Endothelial cell of umbilical vein (primary cell): Measurements from ENCODE around the gene SESN1. TPM values are rescaled to one million over a fixed set of nuclear protein-coding genes. Genes with fewer than 3 reads are reported as not detected.

ENCODE experiments used
- BruUV-seq: library from RNA; stranded (reverse); fragments of 400-500 nt; replicated peaks from 2 replicates; lab custom pipeline; 2021; lab: Mats Ljungman, UMichigan
- CTCF ChIA-PET: fragments of 300-600, 350-600 bp; sonication (Branson Sonifier 250); formaldehyde crosslinking; loops from one replicate; lab custom pipeline; 2021; ENCODE audit warnings: antibody characterized with exemption, inconsistent platforms; lab: Charles Lee
- POLR2A ChIA-PET: fragments of 300-600, 350-600 bp; sonication (Branson Sonifier 250); formaldehyde crosslinking; loops from one replicate; lab custom pipeline; 2021; ENCODE audit warnings: antibody characterized with exemption, inconsistent platforms; lab: Charles Lee
- DNase-seq: peaks from one replicate; pipeline ENCODE4 v3.0.0-alpha.2; 2011; ENCODE audit warnings: low read depth, low spot score
- FAIRE-seq: peaks from 2 replicates; lab custom pipeline; 2011; peaks lifted over from hg19 to GRCh38; lab: Jason Lieb, UNC
- H2AFZ ChIP-seq: 2 replicates; pipeline ENCODE4 v1.6.0; 2012; ENCODE audit warnings: low read depth, low read length, control low read depth, inconsistent platforms
- H3K27ac ChIP-seq: 2 replicates; pipeline ENCODE4 v1.5.1; 2011; ENCODE audit warnings: low read depth, mild to moderate bottlenecking, control low read depth, low read length, moderate library complexity; ENCODE audit not compliant: insufficient read depth
- H3K27me3 ChIP-seq, 2 experiments: 2 replicates each; pipeline versions ENCODE4 v1.6.0 to v1.6.1; 2011; ENCODE audit warnings: low read length in 2 of 2, mixed read lengths in 1 of 2; ENCODE audit not compliant: control insufficient read depth in 2 of 2, insufficient read depth in 2 of 2
- H3K36me3 ChIP-seq, 2 experiments: 2 replicates in 1 of 2; 3 replicates in 1 of 2; pipeline ENCODE4 v1.5.1; 2011; ENCODE audit warnings: low read length in 2 of 2, mild to moderate bottlenecking in 1 of 2, moderate library complexity in 1 of 2; ENCODE audit not compliant: control insufficient read depth in 2 of 2, insufficient read depth in 2 of 2; ENCODE audit errors: extremely low read depth in 1 of 2
- H3K4me1 ChIP-seq: 3 replicates; pipeline ENCODE4 v1.5.1; 2011; ENCODE audit warnings: mild to moderate bottlenecking, low read length; ENCODE audit not compliant: control insufficient read depth, insufficient read depth; ENCODE audit errors: extremely low read depth
- H3K4me2 ChIP-seq: 2 replicates; pipeline ENCODE4 v1.6.1; 2011; ENCODE audit warnings: low read length, control low read depth, mixed read lengths; ENCODE audit not compliant: insufficient read depth
- H3K4me3 ChIP-seq, 3 experiments: fragments of 200-600 bp in 1 of 3; sonication (generic), shearing (Covaris generic) in 1 of 3; replicated peaks in 1 of 3; 2 replicates each; pipeline ENCODE4 v1.5.1; 2011 to 2016; ENCODE audit warnings: control low read depth in 3 of 3, low read length in 3 of 3, mild to moderate bottlenecking in 2 of 3, inconsistent platforms in 1 of 3, low read depth in 1 of 3, moderate library complexity in 1 of 3; ENCODE audit not compliant: insufficient read depth in 1 of 3
- H3K79me2 ChIP-seq: 2 replicates; pipeline ENCODE4 v1.6.0; 2012; ENCODE audit warnings: low read length, inconsistent platforms; ENCODE audit not compliant: control insufficient read depth, insufficient read depth
- H3K9ac ChIP-seq: replicated peaks from 2 replicates; pipeline ENCODE3; 2011; ENCODE audit warnings: low read length, control low read depth; ENCODE audit not compliant: insufficient read depth; ENCODE audit errors: extremely low read depth
- H3K9me1 ChIP-seq: replicated peaks from 3 replicates; pipeline ENCODE4 v1.6.0; 2011; ENCODE audit warnings: mild to moderate bottlenecking, low read length; ENCODE audit not compliant: control insufficient read depth, insufficient read depth; ENCODE audit errors: extremely low read depth
- H3K9me3 ChIP-seq: replicated peaks from 2 replicates; pipeline ENCODE4 v1.5.1; 2012; ENCODE audit warnings: low read length, inconsistent platforms; ENCODE audit not compliant: control insufficient read depth, insufficient read depth
- H4K20me1 ChIP-seq: replicated peaks from 2 replicates; pipeline ENCODE3; 2011; ENCODE audit warnings: mild to moderate bottlenecking, low read length; ENCODE audit not compliant: control insufficient read depth, insufficient read depth; ENCODE audit errors: extremely low read depth
- EZH2 ChIP-seq: IDR thresholded peaks from 2 replicates; pipeline ENCODE4 v1.6.1; 2012; ENCODE audit warnings: borderline replicate concordance, low read depth, mild to moderate bottlenecking, moderate library complexity, low read length, inconsistent platforms; ENCODE audit not compliant: severe bottlenecking
- FOS ChIP-seq: IDR thresholded peaks from 2 replicates; pipeline ENCODE4 v1.6.1; 2011; ENCODE audit warnings: mild to moderate bottlenecking, low read length, moderate library complexity, borderline replicate concordance; ENCODE audit not compliant: insufficient read depth
- GATA2 ChIP-seq: IDR thresholded peaks from 2 replicates; pipeline ENCODE4 v1.7.0; 2011; ENCODE audit warnings: low read depth, mild to moderate bottlenecking, moderate library complexity, mixed read lengths, low read length; ENCODE audit not compliant: insufficient read length, insufficient read depth
- JUN ChIP-seq: IDR thresholded peaks from 2 replicates; pipeline ENCODE4 v1.6.1; 2011; ENCODE audit warnings: borderline replicate concordance, low read depth; ENCODE audit not compliant: insufficient read length, insufficient read depth
- MYC ChIP-seq: IDR thresholded peaks from one replicate; pipeline ENCODE4 v1.6.1; 2011; ENCODE audit warnings: mild to moderate bottlenecking, low read depth, low read length
- POLR2A ChIP-seq: IDR thresholded peaks from 2 replicates; pipeline ENCODE4 v1.6.1; 2012; ENCODE audit warnings: low read depth, mild to moderate bottlenecking, control low read depth, low read length
- POLR2AphosphoS5 ChIP-seq: IDR thresholded peaks from 2 replicates; pipeline ENCODE4 v1.6.1; 2012; ENCODE audit warnings: low read depth, mild to moderate bottlenecking, control low read depth, low read length, moderate library complexity; ENCODE audit not compliant: insufficient read depth
- dilution Hi-C: fragments of 300-500 bp; cut with MboI; formaldehyde crosslinking; loops from one replicate; pipeline ENCODE4 v1.15.0; 2019; ENCODE audit warnings: low sequenced_read_pairs; ENCODE audit not compliant: extremely low pct_ligation_motif_present
- intact Hi-C: fragments of 100-400 bp; cut with micrococcal nuclease; formaldehyde crosslinking; loops from one replicate; pipeline ENCODE4 v1.10.0; 2022
- polyA plus RNA-seq, 4 experiments: library from polyadenylated mRNA; depleted of rRNA in 3 of 4; stranded (reverse) in 3 of 4; unstranded in 1 of 4; fragments of >200 nt; gene quantifications; 2 replicates each; pipeline versions ENCODE4 v1.2.1 to v1.2.3, GENCODE V29; 2011 to 2012; ENCODE audit warnings: missing spikeins in 1 of 4
- total RNA-seq: library from RNA; stranded (reverse); gene quantifications from 2 replicates; pipeline ENCODE4 v1.2.3, GENCODE V29; 2021
- TF ChIP-seq, protein P1 (sequence below), 2 donors: IDR thresholded peaks; 1 replicate in 1 of 2; 2 replicates in 1 of 2; pipeline ENCODE4 v1.5.1; 2011; ENCODE audit warnings: low read length in 2 of 2, mild to moderate bottlenecking in 2 of 2, moderate library complexity in 2 of 2, control low read depth in 1 of 2, inconsistent platforms in 1 of 2, low read depth in 1 of 2; ENCODE audit not compliant: insufficient read depth in 1 of 2; ENCODE audit errors: extremely low read depth in 1 of 2
- TF ChIP-seq, protein P2 (sequence below): IDR thresholded peaks from 2 replicates; pipeline ENCODE4 v1.6.1; 2011; ENCODE audit not compliant: insufficient read depth, insufficient read length

SESN1 gene
- total and polyA plus RNA-seq, 2 donors (not counting 3 experiments of a cell fraction or from before 2014, with no cell fraction given): 7.1 to 15.6 TPM

DNA sequence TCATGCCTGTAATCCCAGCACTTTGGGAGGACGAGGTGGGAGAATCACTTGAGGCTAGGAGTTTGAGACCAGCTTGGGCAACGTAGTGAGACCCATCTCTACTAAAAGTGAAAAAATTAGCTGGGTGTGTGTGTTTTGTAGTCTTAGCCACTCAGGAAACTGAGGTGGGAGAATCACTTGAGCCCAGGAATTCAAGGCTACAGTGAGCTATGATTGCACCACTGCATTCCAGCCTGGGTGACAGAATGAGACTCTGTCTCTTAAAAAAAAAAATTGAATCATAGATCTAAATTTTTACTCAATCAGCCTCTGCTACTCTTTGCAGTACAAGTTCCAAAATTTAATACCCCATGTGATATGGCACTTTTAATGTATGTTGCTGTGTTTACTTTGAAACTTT, 124.9 kb downstream of the SESN1 start:
- dilution Hi-C loops: no loop called here
- Histone ChIP-seq H3K4me1 (no peaks in the 10 kb centered on the region), H3K79me2 (no peaks in the 10 kb centered on the region), H3K27me3 (no peaks in the 10 kb centered on the region), H3K36me3 (no peaks in the 10 kb centered on the region), H3K4me2 (no peak overlapping the region), H3K9me1 (no peaks in the 10 kb centered on the region), H3K4me3 (no peak overlapping the region), H3K9ac (no peak overlapping the region), H2AFZ (no peak overlapping the region), H4K20me1 (no peaks in the 10 kb centered on the region), H3K9me3 (no peaks in the 10 kb centered on the region), H3K27ac (no peak overlapping the region)
- no peak for TF ChIP-seq POLR2A
- no peak for TF ChIP-seq POLR2AphosphoS5
- no peak for TF ChIP-seq JUN
- TF ChIP-seq, protein P1, sequence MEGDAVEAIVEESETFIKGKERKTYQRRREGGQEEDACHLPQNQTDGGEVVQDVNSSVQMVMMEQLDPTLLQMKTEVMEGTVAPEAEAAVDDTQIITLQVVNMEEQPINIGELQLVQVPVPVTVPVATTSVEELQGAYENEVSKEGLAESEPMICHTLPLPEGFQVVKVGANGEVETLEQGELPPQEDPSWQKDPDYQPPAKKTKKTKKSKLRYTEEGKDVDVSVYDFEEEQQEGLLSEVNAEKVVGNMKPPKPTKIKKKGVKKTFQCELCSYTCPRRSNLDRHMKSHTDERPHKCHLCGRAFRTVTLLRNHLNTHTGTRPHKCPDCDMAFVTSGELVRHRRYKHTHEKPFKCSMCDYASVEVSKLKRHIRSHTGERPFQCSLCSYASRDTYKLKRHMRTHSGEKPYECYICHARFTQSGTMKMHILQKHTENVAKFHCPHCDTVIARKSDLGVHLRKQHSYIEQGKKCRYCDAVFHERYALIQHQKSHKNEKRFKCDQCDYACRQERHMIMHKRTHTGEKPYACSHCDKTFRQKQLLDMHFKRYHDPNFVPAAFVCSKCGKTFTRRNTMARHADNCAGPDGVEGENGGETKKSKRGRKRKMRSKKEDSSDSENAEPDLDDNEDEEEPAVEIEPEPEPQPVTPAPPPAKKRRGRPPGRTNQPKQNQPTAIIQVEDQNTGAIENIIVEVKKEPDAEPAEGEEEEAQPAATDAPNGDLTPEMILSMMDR (IDR thresholded peaks at IDR 0.05; ENCODE audit: extremely low read depth in 1 of 2, insufficient read depth in 1 of 2, low read depth in 1 of 2, low read length in 2 of 2): no peak
- no peak for TF ChIP-seq EZH2
- no peak for TF ChIP-seq MYC
- TF ChIP-seq FOS: no peak
- TF ChIP-seq, protein P2, sequence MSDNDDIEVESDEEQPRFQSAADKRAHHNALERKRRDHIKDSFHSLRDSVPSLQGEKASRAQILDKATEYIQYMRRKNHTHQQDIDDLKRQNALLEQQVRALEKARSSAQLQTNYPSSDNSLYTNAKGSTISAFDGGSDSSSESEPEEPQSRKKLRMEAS: no peak
- TF ChIP-seq GATA2: no peak
- FAIRE-seq: no peak
- BruUV-seq: no TSS peak
- POLR2A ChIA-PET: interaction anchor here (0.7 kb wide), 1 partner anchor 1989 kb away, joined by 6 read pairs; the partner anchor contains the start of gene GTF3C6
- CTCF ChIA-PET: interaction anchor here (1.6 kb wide), 1 partner anchor 55 kb away, joined by 3 read pairs; no protein-coding TSS in a partner anchor
- no peak for DNase-seq
- intact Hi-C loops: no loop called here
